ENCODE measurements around the gene LENG1.
A peak's percentile ranks its signal among the peaks of the same experiment; 100 is the strongest.

- TF ChIP-seq ZNF202 (tag by site-specific recombination; IDR thresholded peaks at IDR 0.05; ENCODE audit: borderline replicate concordance) = no peak
- TF ChIP-seq ZEB2 (tag by site-specific recombination; IDR thresholded peaks at IDR 0.05) = peak; percentile 78
- no peak for TF ChIP-seq ZNF433 (tag by site-specific recombination; IDR thresholded peaks at IDR 0.05; ENCODE audit: low read depth)
- no peak for TF ChIP-seq ZNF37A (tag by site-specific recombination; IDR thresholded peaks at IDR 0.05)
- TF ChIP-seq ZNF558 (tag by site-specific recombination; IDR thresholded peaks at IDR 0.05) = no peak
- TF ChIP-seq ZNF843 (tag by site-specific recombination; IDR thresholded peaks at IDR 0.05) = peak; percentile 70
- peak; percentile 85 for TF ChIP-seq EGR2 (tag by site-specific recombination; IDR thresholded peaks at IDR 0.05; ENCODE audit: low read depth)
- TF ChIP-seq ZNF138 (tag by site-specific recombination; IDR thresholded peaks at IDR 0.05; ENCODE audit: borderline replicate concordance) = no peak
- TF ChIP-seq ELK4 (IDR thresholded peaks at IDR 0.05; ENCODE audit: borderline replicate concordance, low read depth, low read length) = 0 out of 2 replicates have a peak, but pooled peaks have one; percentile 61
Measured at GRCh38 chr19:54189735-54190502, 30.4 kb upstream of the LENG1 start.
